ENCODE data around the gene TET2. TPM values are rescaled to one million over a fixed set of nuclear protein-coding genes. Genes with fewer than 3 reads are reported as not detected.

TET2 gene
- polyA plus RNA-seq, 1 experiment, result 6.9 TPM

DNA sequence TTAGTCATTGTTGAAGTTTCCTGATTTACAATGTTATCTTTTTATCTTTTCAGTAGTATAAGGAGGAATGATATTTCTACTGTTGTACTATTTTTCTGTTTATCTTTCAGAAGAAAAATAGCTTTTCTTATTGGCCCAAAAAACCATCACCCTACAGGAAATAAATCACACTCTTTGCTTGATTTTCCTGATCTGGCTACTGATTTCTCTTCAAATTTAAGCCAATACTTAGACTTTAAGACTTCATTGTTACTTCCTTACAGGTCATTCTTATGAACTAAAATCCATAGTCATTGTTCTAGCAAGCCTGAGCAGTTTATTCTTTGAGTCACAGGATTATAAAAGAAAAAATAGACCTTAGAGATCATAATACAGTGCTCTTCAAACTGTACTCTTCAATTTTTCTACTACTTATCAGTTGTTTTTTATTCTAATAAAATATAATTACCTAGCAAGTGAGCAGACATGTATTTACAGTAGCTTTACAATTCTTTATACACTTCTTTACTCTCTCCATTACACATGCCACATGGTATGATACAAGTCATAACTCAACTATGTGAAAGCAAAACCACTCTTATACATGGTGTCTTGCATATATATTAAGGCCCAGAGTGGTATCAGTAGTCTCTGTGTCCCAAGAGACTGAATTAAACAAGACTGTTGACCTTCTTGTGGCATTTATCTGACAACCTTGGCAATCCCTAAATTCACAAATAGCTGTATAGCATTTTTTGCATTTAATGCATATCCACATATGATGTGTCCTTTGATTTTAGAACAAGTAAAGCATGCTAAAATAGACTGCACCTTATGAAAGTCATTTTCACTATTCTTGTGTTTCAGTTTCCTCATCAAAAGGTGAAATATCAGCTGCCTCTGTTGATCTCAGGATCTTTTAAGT, 47.9 kb downstream of the TET2 start:
- POLR2A ChIA-PET, result no interaction called here
- H3K36me3 ChIP-seq (ENCODE audit: control insufficient read depth, insufficient read depth, low read length), result no peaks in the 10 kb centered on the region
- DNase-seq (ENCODE audit: low read depth), result no peak
- TF ChIP-seq, protein P1, sequence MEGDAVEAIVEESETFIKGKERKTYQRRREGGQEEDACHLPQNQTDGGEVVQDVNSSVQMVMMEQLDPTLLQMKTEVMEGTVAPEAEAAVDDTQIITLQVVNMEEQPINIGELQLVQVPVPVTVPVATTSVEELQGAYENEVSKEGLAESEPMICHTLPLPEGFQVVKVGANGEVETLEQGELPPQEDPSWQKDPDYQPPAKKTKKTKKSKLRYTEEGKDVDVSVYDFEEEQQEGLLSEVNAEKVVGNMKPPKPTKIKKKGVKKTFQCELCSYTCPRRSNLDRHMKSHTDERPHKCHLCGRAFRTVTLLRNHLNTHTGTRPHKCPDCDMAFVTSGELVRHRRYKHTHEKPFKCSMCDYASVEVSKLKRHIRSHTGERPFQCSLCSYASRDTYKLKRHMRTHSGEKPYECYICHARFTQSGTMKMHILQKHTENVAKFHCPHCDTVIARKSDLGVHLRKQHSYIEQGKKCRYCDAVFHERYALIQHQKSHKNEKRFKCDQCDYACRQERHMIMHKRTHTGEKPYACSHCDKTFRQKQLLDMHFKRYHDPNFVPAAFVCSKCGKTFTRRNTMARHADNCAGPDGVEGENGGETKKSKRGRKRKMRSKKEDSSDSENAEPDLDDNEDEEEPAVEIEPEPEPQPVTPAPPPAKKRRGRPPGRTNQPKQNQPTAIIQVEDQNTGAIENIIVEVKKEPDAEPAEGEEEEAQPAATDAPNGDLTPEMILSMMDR (IDR thresholded peaks at IDR 0.05; ENCODE audit: insufficient read depth, low read depth, low read length), result no peak
- no peak overlapping the region for H3K4me3 ChIP-seq (ENCODE audit: low read depth, low read length)
- CTCF ChIA-PET, result interaction anchor here (1.1 to 2.3 kb wide), 2 partner anchors 9 to 16 kb away, joined by 3 to 10 read pairs; no protein-coding TSS in a partner anchor
- H3K27me3 ChIP-seq (ENCODE audit: control insufficient read depth, insufficient read depth, low read length), result no peaks in the 10 kb centered on the region

DNA sequence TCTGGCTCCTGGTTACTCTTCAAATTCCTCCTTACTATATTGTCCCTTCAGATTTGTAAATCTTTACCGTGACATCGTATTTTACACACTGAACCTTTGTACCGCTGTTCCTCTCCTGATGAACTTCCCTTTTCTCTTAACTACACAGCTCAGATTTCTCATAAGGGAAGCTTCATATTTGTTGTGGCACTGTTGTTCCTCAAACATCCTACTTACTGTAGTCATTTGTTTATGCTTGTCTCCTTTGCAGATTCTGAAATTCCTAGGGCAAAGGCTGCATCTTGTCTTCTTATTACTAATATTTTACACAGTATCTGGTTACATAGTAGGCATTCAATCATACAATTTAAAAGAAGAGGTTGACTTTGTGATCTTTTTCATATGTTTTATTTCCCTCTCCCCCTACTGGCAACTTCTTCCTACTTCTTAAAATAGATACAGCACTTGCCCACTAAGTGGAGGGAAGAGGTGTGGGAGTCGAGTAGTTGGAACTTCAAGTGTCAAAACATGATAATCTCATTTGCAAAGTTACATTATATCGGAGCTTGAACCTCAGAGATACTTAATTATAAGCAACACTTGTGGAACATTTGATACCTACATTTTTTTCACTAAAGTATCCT, 50.0 kb downstream of the TET2 start:
- DNase-seq (ENCODE audit: low read depth), result no peak
- TF ChIP-seq, protein P1 (IDR thresholded peaks at IDR 0.05; ENCODE audit: insufficient read depth, low read depth, low read length), result peak; percentile 25; the same call in 1 of the 2 replicates
- H3K27me3 ChIP-seq (ENCODE audit: control insufficient read depth, insufficient read depth, low read length), result no peaks in the 10 kb centered on the region
- ChIA-PET POLR2A (no interaction called here), CTCF (interaction anchor here (0.7 to 2.3 kb wide), 4 partner anchors 10 to 66 kb away, joined by 4 to 12 read pairs (median 7); no protein-coding TSS in a partner anchor)
- no peak overlapping the region for H3K4me3 ChIP-seq (ENCODE audit: low read depth, low read length)
- no peaks in the 10 kb centered on the region for H3K36me3 ChIP-seq (ENCODE audit: control insufficient read depth, insufficient read depth, low read length)

DNA sequence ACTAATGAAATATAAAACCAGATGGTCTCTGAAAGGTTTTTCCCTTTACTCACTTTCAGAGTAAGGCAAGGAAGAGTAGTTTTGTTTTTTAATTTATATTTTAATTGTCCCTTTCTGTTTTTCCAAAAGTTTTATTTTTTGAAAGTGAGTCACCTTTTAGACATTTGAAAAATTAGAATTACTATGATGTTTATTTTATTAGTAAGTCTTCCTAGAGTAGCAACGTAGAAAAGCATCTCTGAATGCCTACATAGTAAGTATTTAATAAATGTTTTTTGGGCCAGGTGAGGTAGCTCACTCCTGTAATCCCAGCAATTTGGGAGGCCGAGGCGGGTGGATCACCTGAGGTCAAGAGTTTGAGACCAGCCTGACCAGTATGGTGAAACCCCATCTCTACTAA, 51.1 kb downstream of the TET2 start:
- TF ChIP-seq, protein P1 (IDR thresholded peaks at IDR 0.05; ENCODE audit: insufficient read depth, low read depth, low read length), result no peak
- Histone ChIP-seq H3K27me3 (ENCODE audit: control insufficient read depth, insufficient read depth, low read length) (no peaks in the 10 kb centered on the region), H3K4me3 (ENCODE audit: low read depth, low read length) (no peak overlapping the region), H3K36me3 (ENCODE audit: control insufficient read depth, insufficient read depth, low read length) (no peaks in the 10 kb centered on the region)
- CTCF ChIA-PET, result interaction anchor here (1.1 kb wide), 1 partner anchor 65 kb away, joined by 4 read pairs; no protein-coding TSS in a partner anchor
- POLR2A ChIA-PET, result no interaction called here
- no peak for DNase-seq (ENCODE audit: low read depth)

DNA sequence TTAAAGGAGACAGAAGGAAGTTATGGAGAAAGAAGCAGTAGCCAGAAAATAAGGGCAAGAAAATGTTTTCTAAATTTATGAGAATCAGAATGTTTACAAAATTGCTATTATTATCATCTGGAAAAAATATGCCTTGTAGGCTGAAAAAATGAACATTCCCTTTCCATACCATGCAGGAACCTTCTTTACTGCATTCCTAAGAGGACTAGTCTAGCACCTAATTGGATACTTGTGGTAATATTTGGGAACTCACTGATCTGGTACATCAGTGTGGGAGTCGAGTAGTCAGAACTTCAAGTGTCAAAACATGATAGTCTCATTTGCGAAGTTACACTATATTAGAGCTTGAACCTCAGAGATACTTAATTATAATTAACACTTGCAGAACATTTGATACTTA, 51.9 kb downstream of the TET2 start:
- ChIA-PET POLR2A (no interaction called here), CTCF (interaction anchor here (0.7 kb wide), 1 partner anchor 82 kb away, joined by 3 read pairs; no protein-coding TSS in a partner anchor)
- no peaks in the 10 kb centered on the region for H3K36me3 ChIP-seq (ENCODE audit: control insufficient read depth, insufficient read depth, low read length)
- H3K27me3 ChIP-seq (ENCODE audit: control insufficient read depth, insufficient read depth, low read length), result no peaks in the 10 kb centered on the region
- no peak for DNase-seq (ENCODE audit: low read depth)
- TF ChIP-seq, protein P1 (IDR thresholded peaks at IDR 0.05; ENCODE audit: insufficient read depth, low read depth, low read length), result no peak
- H3K4me3 ChIP-seq (ENCODE audit: low read depth, low read length), result no peak overlapping the region

DNA sequence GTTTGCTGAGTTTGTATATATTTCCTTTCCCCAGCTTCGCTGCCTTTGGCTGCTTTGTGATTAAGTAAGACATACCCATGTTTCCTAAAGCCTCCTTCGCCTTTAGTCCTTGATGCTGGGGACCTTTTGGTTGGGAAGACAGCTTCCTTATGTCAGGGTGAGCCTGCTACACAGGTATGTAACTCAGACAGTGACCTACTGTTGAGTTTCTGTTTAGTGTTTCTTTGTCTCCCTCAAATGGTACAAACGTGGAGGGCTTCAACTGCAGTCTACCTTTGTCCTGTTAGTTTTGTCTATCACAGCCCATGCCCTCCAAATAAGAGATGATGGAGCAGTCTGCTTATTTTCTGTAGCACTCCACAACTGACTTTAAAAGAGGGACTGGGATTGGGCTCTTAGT, 59.5 kb downstream of the TET2 start:
- no peak for DNase-seq (ENCODE audit: low read depth)
- CTCF ChIA-PET, result interaction anchor here (0.6 to 2.2 kb wide), 2 partner anchors 9 to 46 kb away, joined by 3 to 12 read pairs; no protein-coding TSS in a partner anchor
- TF ChIP-seq, protein P1 (IDR thresholded peaks at IDR 0.05; ENCODE audit: insufficient read depth, low read depth, low read length), result no peak
- POLR2A ChIA-PET, result no interaction called here
- Histone ChIP-seq H3K27me3 (ENCODE audit: control insufficient read depth, insufficient read depth, low read length) (no peaks in the 10 kb centered on the region), H3K4me3 (ENCODE audit: low read depth, low read length) (no peak overlapping the region), H3K36me3 (ENCODE audit: control insufficient read depth, insufficient read depth, low read length) (no peaks in the 10 kb centered on the region)
